SK-N-SH (cell line): ENCODE results near the gene CCDC102B. TPM values are rescaled to one million over a fixed set of nuclear protein-coding genes. Genes with fewer than 3 reads are reported as not detected.

ENCODE experiments used
- CTCF ChIA-PET: fragments of 300-600, 350-600 bp; formaldehyde crosslinking; extraction: SDS; loops from one replicate; lab custom pipeline; 2021; lab: Yijun Ruan, JAX
- POLR2A ChIA-PET: fragments of 350-600 bp; sonication (Branson Sonifier 250); formaldehyde crosslinking; extraction: SDS; loops from one replicate; lab custom pipeline; 2020; ENCODE audit warnings: antibody characterized with exemption, inconsistent platforms; lab: Yijun Ruan, JAX
- DNase-seq: peaks from one replicate; pipeline ENCODE4 v3.0.0; 2012
- H2AFZ ChIP-seq: fragments of 200-600 bp; sonication (generic); 2 replicates; pipeline ENCODE4 v1.8.1; 2016; ENCODE audit warnings: antibody characterized with exemption, mild to moderate bottlenecking, low read depth
- H3F3A ChIP-seq: fragments of 200-600 bp; sonication (generic); replicated peaks from 2 replicates; pipeline ENCODE3; 2016; ENCODE audit warnings: antibody characterized with exemption, mild to moderate bottlenecking; ENCODE audit not compliant: insufficient read depth
- H3K27ac ChIP-seq, 2 experiments: fragments of 200-500 bp in 1 of 2; fragments of 200-600 bp in 1 of 2; sonication (Bioruptor generic) in 1 of 2; sonication (generic), shearing (Covaris generic) in 1 of 2; 2 replicates each; pipeline versions ENCODE4 v1.5.1 to v1.6.1; 2014 to 2016; ENCODE audit warnings: low read depth in 2 of 2, inconsistent platforms in 1 of 2, low read length in 1 of 2, mild to moderate bottlenecking in 1 of 2, mixed read lengths in 1 of 2
- H3K27me3 ChIP-seq: fragments of 200-600 bp; sonication (generic), shearing (Covaris generic); 2 replicates; pipeline ENCODE4 v1.6.1; 2016; ENCODE audit warnings: mixed run types; ENCODE audit not compliant: insufficient read depth
- H3K36me3 ChIP-seq, 2 experiments: fragments of 200-500 bp in 1 of 2; fragments of 200-600 bp in 1 of 2; sonication (Bioruptor generic) in 1 of 2; sonication (generic) in 1 of 2; replicated peaks in 1 of 2; 2 replicates each; pipeline versions ENCODE3 to v1.5.1; 2014 to 2016; ENCODE audit warnings: low read length in 1 of 2, mild to moderate bottlenecking in 1 of 2; ENCODE audit not compliant: insufficient read depth in 2 of 2, control insufficient read depth in 1 of 2
- H3K4me1 ChIP-seq, 2 experiments: fragments of 200-500 bp in 1 of 2; fragments of 200-600 bp in 1 of 2; sonication (Bioruptor generic) in 1 of 2; sonication (generic), shearing (Covaris generic) in 1 of 2; 2 replicates each; pipeline versions ENCODE4 v1.5.1 to v1.6.1; 2014 to 2016; ENCODE audit warnings: low read depth in 1 of 2, low read length in 1 of 2, mixed run types in 1 of 2; ENCODE audit not compliant: insufficient read depth in 2 of 2, control insufficient read depth in 1 of 2
- H3K4me2 ChIP-seq: fragments of 200-600 bp; sonication (generic), shearing (Covaris generic); 2 replicates; pipeline ENCODE4 v1.6.1; 2017; ENCODE audit warnings: mixed run types
- H3K4me3 ChIP-seq, 2 experiments: fragments of 200-500 bp in 1 of 2; fragments of 200-600 bp in 1 of 2; sonication (Bioruptor generic) in 1 of 2; sonication (generic), shearing (Covaris generic) in 1 of 2; 2 replicates each; pipeline versions ENCODE4 v1.5.1 to v1.8.1; 2014 to 2016; ENCODE audit warnings: low read depth in 2 of 2, inconsistent platforms in 1 of 2, low read length in 1 of 2, mild to moderate bottlenecking in 1 of 2, mixed read lengths in 1 of 2, moderate library complexity in 1 of 2
- H3K79me2 ChIP-seq: fragments of 200-600 bp; sonication (generic); 2 replicates; pipeline ENCODE4 v1.8.1; 2017; ENCODE audit warnings: mild to moderate bottlenecking; ENCODE audit not compliant: insufficient read depth
- H3K9ac ChIP-seq: fragments of 200-600 bp; sonication (generic); 2 replicates; pipeline ENCODE4 v1.6.1; 2017; ENCODE audit warnings: mixed run types
- H3K9me2 ChIP-seq: fragments of 200-600 bp; sonication (generic); 2 replicates; pipeline ENCODE4 v1.6.1; 2017; ENCODE audit warnings: mixed run types
- H3K9me3 ChIP-seq: fragments of 200-600 bp; sonication (generic); 2 replicates; pipeline ENCODE4 v1.6.1; 2017; ENCODE audit warnings: mixed run types, mild to moderate bottlenecking, moderate library complexity
- H4K20me1 ChIP-seq: fragments of 200-600 bp; sonication (generic); 2 replicates; pipeline ENCODE4 v1.6.1; 2017; ENCODE audit warnings: mild to moderate bottlenecking, mixed run types; ENCODE audit not compliant: insufficient read depth
- CHD2 ChIP-seq: fragments of 150-350 bp; IDR thresholded peaks from 2 replicates; pipeline ENCODE4 v1.6.1; 2018; ENCODE audit warnings: low read length; ENCODE audit not compliant: partially characterized antibody
- CTCF ChIP-seq: fragments of 200-600 bp; sonication (generic); IDR thresholded peaks from 2 replicates; pipeline ENCODE4 v1.6.1; 2017; ENCODE audit warnings: antibody characterized with exemption, mild to moderate bottlenecking, moderate library complexity
- ELF1 ChIP-seq: IDR thresholded peaks from 2 replicates; pipeline ENCODE4 v1.4.0; 2012
- FOSL2 ChIP-seq: IDR thresholded peaks from 2 replicates; pipeline ENCODE4 v1.4.0; 2012; ENCODE audit warnings: low read depth, mild to moderate bottlenecking, moderate library complexity, borderline replicate concordance
- GABPA ChIP-seq: IDR thresholded peaks from 2 replicates; pipeline ENCODE4 v1.4.0; 2012; ENCODE audit warnings: low read depth, mild to moderate bottlenecking
- MAX ChIP-seq: IDR thresholded peaks from 2 replicates; pipeline ENCODE4 v1.4.0; 2012; ENCODE audit warnings: low read depth
- MEF2A ChIP-seq: IDR thresholded peaks from 2 replicates; pipeline ENCODE4 v1.4.0; 2012; ENCODE audit warnings: low read depth, borderline replicate concordance
- MXI1 ChIP-seq: IDR thresholded peaks from 2 replicates; pipeline ENCODE4 v1.6.1; 2012; ENCODE audit warnings: mild to moderate bottlenecking, low read depth, low read length, improper control_type of control experiment
- NFIC ChIP-seq: IDR thresholded peaks from 2 replicates; pipeline ENCODE4 v1.4.0; 2012; ENCODE audit warnings: borderline replicate concordance
- NRF1 ChIP-seq: IDR thresholded peaks from 2 replicates; pipeline ENCODE4 v1.6.1; 2012; ENCODE audit warnings: low read depth, mild to moderate bottlenecking, low read length
- PBX3 ChIP-seq: IDR thresholded peaks from 2 replicates; pipeline ENCODE4; 2012
- POLR2AphosphoS5 ChIP-seq: IDR thresholded peaks from 2 replicates; pipeline ENCODE4 v1.6.1; 2012; ENCODE audit warnings: low read depth, low read length
- RAD21 ChIP-seq: IDR thresholded peaks from 2 replicates; pipeline ENCODE4 v1.6.1; 2012; ENCODE audit warnings: mild to moderate bottlenecking, low read length
- RXRA ChIP-seq: IDR thresholded peaks from 2 replicates; pipeline ENCODE4 v1.4.0; 2012; ENCODE audit warnings: low read depth, mild to moderate bottlenecking, borderline replicate concordance
- SIN3A ChIP-seq: IDR thresholded peaks from 2 replicates; pipeline ENCODE4 v1.6.1; 2012; ENCODE audit warnings: low read depth, mild to moderate bottlenecking, low read length, moderate library complexity, borderline replicate concordance
- SMC3 ChIP-seq: IDR thresholded peaks from 2 replicates; pipeline ENCODE4 v1.6.1; 2012; ENCODE audit warnings: low read depth, low read length, improper control_type of control experiment
- TCF12 ChIP-seq: IDR thresholded peaks from 2 replicates; pipeline ENCODE4 v1.4.0; 2012
- TEAD4 ChIP-seq: IDR thresholded peaks from 2 replicates; pipeline ENCODE4 v1.4.0; 2012; ENCODE audit warnings: mild to moderate bottlenecking, borderline replicate concordance; ENCODE audit not compliant: insufficient read depth
- USF2 ChIP-seq: fragments of 150-350 bp; IDR thresholded peaks from 2 replicates; pipeline ENCODE4 v1.6.1; 2017; ENCODE audit warnings: antibody characterized with exemption, low read length, low read depth, borderline replicate concordance
- YY1 ChIP-seq: IDR thresholded peaks from 2 replicates; pipeline ENCODE4 v1.4.0; 2012; ENCODE audit warnings: low read depth, mild to moderate bottlenecking
- ZBTB33 ChIP-seq: IDR thresholded peaks from 2 replicates; pipeline ENCODE4 v1.4.0; 2012; ENCODE audit warnings: low read depth, borderline replicate concordance
- WGBS: methylation state at CpG from one replicate; pipeline ENCODE4 v1.1.6; 2017; ENCODE audit warnings: low lambda C conversion rate; 5-methylcytosine and 5-hydroxymethylcytosine counted together
- polyA plus RNA-seq, 3 experiments: library from polyadenylated mRNA; depleted of rRNA; stranded (reverse); fragments of >200 nt; gene quantifications; 2 replicates each; pipeline ENCODE4 v1.2.3, GENCODE V29; 2012

The CCDC102B gene
- polyA plus RNA-seq, 1 of the 3 experiments (the other 2 are of a cell fraction), result 2.0 TPM

GRCh38 chr18:68918216-68918615 lies 120.3 kb downstream of the CCDC102B start:
- CTCF ChIA-PET, result no interaction called here
- H3K4me1 ChIP-seq, result no peaks in the 10 kb centered on the region; a peak in 1 of 4 replicates
- H3K79me2 ChIP-seq, result no peaks in the 10 kb centered on the region
- no peaks in the 10 kb centered on the region for H4K20me1 ChIP-seq
- no peaks in the 10 kb centered on the region for H3K36me3 ChIP-seq
- POLR2A ChIA-PET, result no interaction called here
- no peak overlapping the region for H3K4me2 ChIP-seq
- H3K9me3 ChIP-seq, result no peaks in the 10 kb centered on the region
- no peaks in the 10 kb centered on the region for H3K27me3 ChIP-seq
- no peak for DNase-seq
- TF ChIP-seq NRF1, result no peak
- no peak for TF ChIP-seq NFIC
- no peak for TF ChIP-seq CTCF
- TF ChIP-seq RXRA, result no peak
- H2AFZ ChIP-seq, result no peak overlapping the region
- no peaks in the 10 kb centered on the region for H3K9me2 ChIP-seq
- no peak overlapping the region for H3K4me3 ChIP-seq
- no peaks in the 10 kb centered on the region for H3F3A ChIP-seq
- H3K27ac ChIP-seq, result no peak overlapping the region
- no peak overlapping the region for H3K9ac ChIP-seq
- 92% methylated on average over 3 of the region's 3 CpGs for WGBS

GRCh38 chr18:68919900-68920299 lies 122.0 kb downstream of the CCDC102B start:
- Histone ChIP-seq H3K9ac (no peak overlapping the region), H3K27me3 (no peaks in the 10 kb centered on the region), H3K9me3 (no peaks in the 10 kb centered on the region), H3K9me2 (no peaks in the 10 kb centered on the region), H3K36me3 (no peaks in the 10 kb centered on the region), H3K4me1 (no peaks in the 10 kb centered on the region), H4K20me1 (no peaks in the 10 kb centered on the region), H2AFZ (no peak overlapping the region), H3K79me2 (no peaks in the 10 kb centered on the region), H3K27ac (no peak overlapping the region), H3F3A (no peaks in the 10 kb centered on the region)
- ChIA-PET CTCF (no interaction called here), POLR2A (no interaction called here)
- no peak for DNase-seq
- WGBS, result 85% methylated on average over 2 of the region's 2 CpGs
- TF ChIP-seq SIN3A (no peak), MEF2A (no peak), GABPA (no peak), CHD2 (no peak), TCF12 (no peak), ZBTB33 (no peak), TEAD4 (no peak), MXI1 (no peak), SMC3 (no peak), PBX3 (no peak), USF2 (no peak), RXRA (no peak), ELF1 (no peak), POLR2AphosphoS5 (no peak), NFIC (no peak), FOSL2 (no peak), MAX (no peak), YY1 (no peak), RAD21 (no peak)
- TF ChIP-seq, all 33 proteins: peak for 0
- no peak overlapping the region for H3K4me2 ChIP-seq
- H3K4me3 ChIP-seq, result no peak overlapping the region
